GM23248 (cell line): ENCODE results near the gene ELOF1.

ENCODE experiments used
- EZH2 ChIP-seq: fragments of 200-600 bp; sonication (generic); IDR thresholded peaks from 2 replicates; pipeline ENCODE4 v1.6.1; 2018; ENCODE audit warnings: antibody characterized with exemption, mild to moderate bottlenecking; ENCODE audit not compliant: insufficient read depth, poor library complexity, severe bottlenecking
- EZH2phosphoT487 ChIP-seq: fragments of 200-600 bp; sonication (generic); IDR thresholded peaks from 2 replicates; pipeline ENCODE4 v1.6.1; 2018; ENCODE audit warnings: antibody characterized with exemption, moderate library complexity, mild to moderate bottlenecking, low read depth; ENCODE audit not compliant: insufficient read depth

GRCh38 chr19:11534538-11534937, 24.5 kb downstream of the ELOF1 start:
- TF ChIP-seq EZH2 (no peak), EZH2phosphoT487 (no peak)
